ENCODE results near the gene A1BG.

- TF ChIP-seq CTCF (IDR thresholded peaks at IDR 0.05; ENCODE audit: low read depth, low read length, missing input control) (no peak), ZBTB33 (IDR thresholded peaks at IDR 0.05) (no peak)
Measured at GRCh38 chr19:58393725-58394033, 40.4 kb upstream of the A1BG start.

Data from liver (tissue), 2 donors.